Muscle layer of duodenum (tissue), 2 donors: Measurements from ENCODE around the gene SCARF2.

Experiments used
- H3K27ac ChIP-seq: one replicate; pipeline ENCODE4 v1.7.0; 2013; ENCODE audit warnings: mild to moderate bottlenecking, low read length
- H3K27me3 ChIP-seq: one replicate; pipeline ENCODE4 v1.7.0; 2013; ENCODE audit warnings: low read depth, mild to moderate bottlenecking, control low read depth, low read length
- H3K36me3 ChIP-seq, 2 donors: one replicate each; pipeline ENCODE4 v1.7.0; 2013; ENCODE audit warnings: low read length in 2 of 2, control low read depth in 1 of 2, mild to moderate bottlenecking in 1 of 2; ENCODE audit not compliant: insufficient read depth in 2 of 2, control insufficient read depth in 1 of 2
- H3K4me1 ChIP-seq, 2 donors: one replicate each; pipeline ENCODE4 v1.7.0; 2013; ENCODE audit warnings: low read length in 2 of 2, mild to moderate bottlenecking in 2 of 2, control low read depth in 1 of 2, moderate library complexity in 1 of 2; ENCODE audit not compliant: insufficient read depth in 2 of 2, control insufficient read depth in 1 of 2
- H3K4me3 ChIP-seq, 2 donors: one replicate each; pipeline ENCODE4 v1.7.0; 2013; ENCODE audit warnings: low read length in 2 of 2, low read depth in 1 of 2, mild to moderate bottlenecking in 1 of 2
- H3K9me3 ChIP-seq, 2 donors: one replicate each; pipeline ENCODE4 v1.7.0; 2013; ENCODE audit warnings: low read length in 2 of 2, control low read depth in 1 of 2, mild to moderate bottlenecking in 1 of 2; ENCODE audit not compliant: control insufficient read depth in 1 of 2
- donor health status: healthy.

SCARF2 gene

GRCh38 chr22:20436768-20437612, 635 bp downstream of the SCARF2 start:
- Histone ChIP-seq H3K27ac (no peak overlapping the region), H3K4me1 (peaks cover 0 to 32% of the 10 kb centered on the region in 2 donors), H3K36me3 (no peaks in the 10 kb centered on the region), H3K4me3 (peak overlapping the region; percentile 67 to 81), H3K27me3 (peaks cover 20% of the 10 kb centered on the region), H3K9me3 (no peaks in the 10 kb centered on the region)

DNA sequence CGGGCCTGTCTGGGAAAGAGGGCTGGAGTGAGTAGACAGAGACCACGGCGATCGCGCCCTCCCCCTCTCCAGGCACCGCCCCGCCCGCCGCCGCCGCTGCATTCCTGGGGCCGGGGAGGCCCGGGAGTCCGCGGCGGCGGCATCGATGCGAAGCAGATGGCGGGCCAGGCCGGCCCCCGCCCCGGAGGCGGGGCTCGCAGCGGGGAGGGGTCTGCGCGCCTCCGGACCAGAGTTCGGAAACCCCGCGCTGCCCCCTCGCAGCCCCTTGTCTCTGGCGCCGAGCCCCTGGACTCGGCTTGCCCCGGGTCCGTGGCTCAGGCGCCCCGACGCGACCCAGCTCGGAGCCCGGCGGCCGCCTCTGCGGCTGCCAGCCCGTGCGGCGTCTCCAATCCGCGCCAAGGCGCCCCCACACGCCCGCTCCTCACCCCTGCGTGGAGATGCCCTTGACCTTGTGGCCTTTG, 1.3 kb downstream of the SCARF2 start:
- H3K27ac ChIP-seq: no peak overlapping the region
- H3K4me1 ChIP-seq: peaks cover 0 to 34% of the 10 kb centered on the region in 2 donors
- H3K27me3 ChIP-seq: peaks cover 22% of the 10 kb centered on the region

DNA sequence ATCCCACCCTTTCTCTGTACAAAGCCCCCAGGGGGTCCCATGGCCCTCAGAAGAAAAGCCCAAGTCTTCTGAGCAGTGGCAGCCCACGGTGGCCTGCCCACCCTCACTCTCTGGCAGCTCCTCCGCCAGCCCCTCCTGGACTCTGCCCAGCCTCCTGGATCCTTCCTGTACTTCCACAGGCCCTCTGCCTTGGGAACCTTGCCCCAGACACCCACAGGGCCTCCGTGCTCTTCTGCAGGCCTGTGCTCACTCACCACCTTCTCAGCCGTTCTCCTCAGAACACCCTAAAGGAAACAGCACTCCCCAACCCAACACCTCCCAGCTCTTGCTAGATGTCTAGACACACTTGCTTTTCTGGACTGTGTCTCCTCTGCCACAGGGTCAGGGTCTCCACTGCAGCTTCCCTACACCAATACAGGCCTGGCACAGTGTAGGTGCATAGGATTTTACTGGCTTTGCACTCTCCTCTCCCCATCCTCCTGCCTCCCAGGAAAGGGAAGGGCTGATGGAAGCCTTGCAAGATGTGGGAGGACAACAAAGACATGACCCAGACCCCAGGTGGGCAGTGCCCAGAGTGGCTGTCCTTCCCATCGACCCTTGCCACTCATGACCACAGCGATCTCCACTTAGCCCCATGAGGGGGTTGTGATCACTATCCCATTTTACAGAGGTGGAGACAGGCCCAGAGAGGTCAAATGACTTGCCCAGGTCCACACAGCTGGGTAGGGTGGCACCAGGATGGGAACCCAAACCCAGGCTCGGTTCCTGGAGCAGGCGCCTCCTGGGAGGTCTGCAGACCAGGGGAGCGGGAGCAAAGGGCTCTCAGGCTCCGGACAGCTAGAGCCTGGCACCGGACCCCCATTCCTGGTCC, 2.0 kb downstream of the SCARF2 start:
- Histone ChIP-seq H3K27ac (no peak overlapping the region), H3K4me1 (peaks cover 0 to 41% of the 10 kb centered on the region in 2 donors), H3K4me3 (peak overlapping the region; percentile 47 to 81), H3K36me3 (no peaks in the 10 kb centered on the region), H3K27me3 (peaks cover 22% of the 10 kb centered on the region), H3K9me3 (no peaks in the 10 kb centered on the region)

More for the DNA sequence above, 1.3 kb downstream of the SCARF2 start:
- Histone ChIP-seq H3K4me3 (peak overlapping the region; percentile 67 to 81), H3K36me3 (no peaks in the 10 kb centered on the region), H3K9me3 (no peaks in the 10 kb centered on the region)

DNA sequence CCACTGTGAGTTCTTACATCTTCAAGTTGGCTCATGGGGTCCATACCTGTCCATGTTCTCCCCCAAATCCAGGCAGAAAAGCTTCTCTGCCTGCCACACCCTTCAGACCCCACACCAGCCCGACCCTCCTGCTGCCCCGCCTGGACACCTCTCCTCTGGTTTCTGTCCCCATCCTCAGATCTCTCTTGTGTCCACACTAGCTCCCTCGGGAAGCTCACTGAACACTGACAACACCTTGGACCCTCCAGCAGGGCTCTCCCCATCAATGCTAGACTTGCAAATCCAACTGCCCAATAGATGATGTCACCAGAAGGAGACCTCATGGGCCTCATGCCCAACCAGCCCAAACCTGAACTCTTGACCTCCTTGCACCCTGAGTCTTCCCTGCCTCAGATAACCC, 2.9 kb downstream of the SCARF2 start:
- peaks cover 0 to 50% of the 10 kb centered on the region in 2 donors for H3K4me1 ChIP-seq
- H3K9me3 ChIP-seq: no peaks in the 10 kb centered on the region
- H3K27me3 ChIP-seq: peaks cover 22% of the 10 kb centered on the region
- no peak overlapping the region for H3K27ac ChIP-seq
- H3K4me3 ChIP-seq: no peak overlapping the region
- H3K36me3 ChIP-seq: no peaks in the 10 kb centered on the region

GRCh38 chr22:20434264-20434751, 3.3 kb downstream of the SCARF2 start:
- Histone ChIP-seq H3K9me3 (no peaks in the 10 kb centered on the region), H3K4me3 (no peak overlapping the region), H3K4me1 (peaks cover 0 to 53% of the 10 kb centered on the region in 2 donors), H3K27ac (no peak overlapping the region), H3K36me3 (no peaks in the 10 kb centered on the region), H3K27me3 (peaks cover 22% of the 10 kb centered on the region)

GRCh38 chr22:20433686-20434241, 3.9 kb downstream of the SCARF2 start:
- no peak overlapping the region for H3K4me3 ChIP-seq
- no peak overlapping the region for H3K27ac ChIP-seq
- H3K27me3 ChIP-seq: peaks cover 22% of the 10 kb centered on the region
- no peaks in the 10 kb centered on the region for H3K9me3 ChIP-seq
- H3K36me3 ChIP-seq: peaks cover 0 to 3% of the 10 kb centered on the region in 2 donors
- peaks cover 0 to 53% of the 10 kb centered on the region in 2 donors for H3K4me1 ChIP-seq

- H3K27me3 ChIP-seq: peaks cover 22% of the 10 kb centered on the region
These were observed 4.4 kb downstream of the SCARF2 start for GRCh38 chr22:20433191-20433590.

DNA sequence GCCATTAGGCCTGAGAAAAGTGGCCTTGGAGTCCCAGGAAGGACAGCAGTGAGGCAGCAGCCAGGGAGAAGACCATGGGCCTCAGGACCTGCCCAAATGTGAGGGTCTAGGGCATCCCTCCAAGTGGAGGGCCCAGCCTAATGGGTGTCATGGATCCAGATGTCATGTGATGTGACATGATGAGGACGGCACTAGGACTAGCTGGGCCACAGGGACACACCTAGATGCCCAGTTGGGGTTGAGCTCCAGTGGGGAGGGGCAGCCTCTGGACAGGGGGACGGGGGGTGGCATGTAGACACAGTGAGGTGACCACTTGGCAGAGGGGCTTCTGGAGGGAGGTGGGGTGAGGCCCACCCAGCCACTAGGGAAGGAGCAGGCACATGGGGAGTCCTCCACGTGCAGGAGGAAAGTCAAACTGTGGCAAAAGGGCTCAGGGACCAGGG, 5.4 kb downstream of the SCARF2 start:
- Histone ChIP-seq H3K4me3 (no peak overlapping the region), H3K4me1 (peaks cover 0 to 45% of the 10 kb centered on the region in 2 donors), H3K9me3 (no peaks in the 10 kb centered on the region), H3K27ac (no peak overlapping the region), H3K36me3 (peaks cover 2 to 7% of the 10 kb centered on the region in 2 donors), H3K27me3 (peaks cover 21% of the 10 kb centered on the region)

More at GRCh38 chr22:20433191-20433590, 4.4 kb downstream of the SCARF2 start:
- peaks cover 0 to 7% of the 10 kb centered on the region in 2 donors for H3K36me3 ChIP-seq
- no peak overlapping the region for H3K27ac ChIP-seq
- no peak overlapping the region for H3K4me3 ChIP-seq
- no peaks in the 10 kb centered on the region for H3K9me3 ChIP-seq
- H3K4me1 ChIP-seq: peaks cover 0 to 49% of the 10 kb centered on the region in 2 donors

GRCh38 chr22:20431511-20432192, 6.0 kb downstream of the SCARF2 start:
- Histone ChIP-seq H3K36me3 (peaks cover 6 to 12% of the 10 kb centered on the region in 2 donors), H3K4me3 (peak overlapping the region in 1 of 2 donors; percentile 65), H3K9me3 (no peaks in the 10 kb centered on the region), H3K4me1 (peaks cover 0 to 40% of the 10 kb centered on the region in 2 donors), H3K27ac (no peak overlapping the region), H3K27me3 (peaks cover 15% of the 10 kb centered on the region)

DNA sequence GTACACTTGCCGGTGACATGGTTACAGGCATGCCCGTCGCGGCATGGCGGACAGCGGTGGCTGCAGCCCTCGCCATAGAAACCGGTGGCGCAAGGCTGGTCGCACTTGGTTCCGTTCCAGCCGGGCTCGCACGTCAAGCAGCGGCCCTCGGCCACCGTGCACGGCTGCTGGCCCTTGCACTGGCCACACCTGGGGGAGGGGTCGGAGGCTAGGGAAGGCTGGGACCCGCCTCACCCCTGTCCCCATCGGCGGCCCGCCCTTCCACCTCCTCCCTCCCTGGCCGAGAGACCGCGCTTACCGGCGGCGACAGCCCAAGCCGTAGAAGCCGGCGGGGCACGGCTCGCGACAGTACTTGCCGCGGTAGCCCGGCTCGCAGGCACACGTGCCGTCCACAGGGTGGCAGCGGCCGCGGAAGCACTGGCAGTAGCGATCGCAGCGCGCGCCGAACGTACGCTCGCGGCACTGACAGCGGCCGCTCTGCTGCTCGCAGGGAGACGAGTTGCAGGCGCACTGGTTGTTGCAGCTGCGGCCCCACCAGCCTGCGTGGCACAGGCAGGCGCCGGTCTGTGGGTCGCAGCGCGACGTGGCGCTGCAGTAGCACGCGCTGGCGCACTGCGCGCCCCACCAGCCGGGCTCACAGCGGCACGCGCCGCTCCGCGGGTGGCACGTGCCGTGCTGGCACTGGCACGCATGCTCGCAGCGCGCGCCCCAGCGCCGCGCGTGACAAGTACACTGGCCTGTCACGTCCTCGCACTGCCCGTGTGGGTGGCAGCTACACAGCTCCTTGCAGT, 6.7 kb downstream of the SCARF2 start:
- no peak overlapping the region for H3K27ac ChIP-seq
- H3K4me1 ChIP-seq: peaks cover 0 to 33% of the 10 kb centered on the region in 2 donors
- peaks cover 6 to 17% of the 10 kb centered on the region in 2 donors for H3K36me3 ChIP-seq
- H3K27me3 ChIP-seq: peaks cover 14% of the 10 kb centered on the region
- peak overlapping the region in 1 of 2 donors; percentile 65 for H3K4me3 ChIP-seq
- H3K9me3 ChIP-seq: no peaks in the 10 kb centered on the region
